Activated naive CD4-positive, alpha-beta T cell treated with anti-CD3 and anti-CD28 coated beads, Interleukin-2, amount 50 U/mL, for 72 hours (primary cell): ENCODE results near the gene FRMD1. TPM values are rescaled to one million over a fixed set of nuclear protein-coding genes. Genes with fewer than 3 reads are reported as not detected.
A peak's percentile ranks its signal among the peaks of the same experiment; 100 is the strongest.

Source experiments
- ATAC-seq, 2 donors: fragments of 150-1000 bp; cut with Tn5 transposase; 2 replicates each; pipeline ENCODE4 v1.10.0; 2021; ENCODE audit warnings: mild to moderate bottlenecking in 2 of 2, moderate library complexity in 2 of 2
- DNase-seq, 2 donors: peaks; one replicate each; pipeline ENCODE4 v3.0.0; 2021 to 2022; ENCODE audit warnings: low spot score in 2 of 2
- H3K27ac Mint-ChIP-seq, 2 donors: one replicate each; pipeline ENCODE4 v1.8.0; 2022; ENCODE audit warnings: mild to moderate bottlenecking in 2 of 2, mixed read lengths in 2 of 2
- H3K36me3 Mint-ChIP-seq, 2 donors: one replicate each; pipeline ENCODE4 v1.8.0; 2022; ENCODE audit warnings: mixed read lengths in 2 of 2
- H3K9me3 Mint-ChIP-seq, 2 donors: one replicate each; pipeline ENCODE4 v1.8.0; 2022; ENCODE audit warnings: mixed read lengths in 2 of 2
- total RNA-seq, 2 donors: library from RNA; stranded (reverse); gene quantifications; one replicate each; pipeline ENCODE4 v1.2.3, GENCODE V29; 2022

FRMD1 gene
- total RNA-seq, 2 donors from 2014 or later = not detected

- no peaks in the 10 kb centered on the region for H3K9me3 Mint-ChIP-seq
- no peak for DNase-seq
- no peak overlapping the region for H3K27ac Mint-ChIP-seq
- no peak for ATAC-seq
- no peaks in the 10 kb centered on the region for H3K36me3 Mint-ChIP-seq
Observed at GRCh38 chr6:168075216-168075615, 3.8 kb downstream of the FRMD1 start.

- Mint-ChIP-seq H3K27ac (no peak overlapping the region), H3K9me3 (no peaks in the 10 kb centered on the region), H3K36me3 (no peaks in the 10 kb centered on the region)
- no peak for DNase-seq
- ATAC-seq = no peak
Observed at GRCh38 chr6:168073937-168074730, 4.9 kb downstream of the FRMD1 start.

GRCh38 chr6:168072730-168073129 is 6.3 kb downstream of the FRMD1 start:
- no peaks in the 10 kb centered on the region for H3K36me3 Mint-ChIP-seq
- no peaks in the 10 kb centered on the region for H3K9me3 Mint-ChIP-seq
- H3K27ac Mint-ChIP-seq = no peak overlapping the region
- DNase-seq (no peak), ATAC-seq (no peak)

- no peak for ATAC-seq
- no peak for DNase-seq
- H3K36me3 Mint-ChIP-seq = no peaks in the 10 kb centered on the region
- H3K27ac Mint-ChIP-seq = no peak overlapping the region
- H3K9me3 Mint-ChIP-seq = no peaks in the 10 kb centered on the region
Observed at GRCh38 chr6:168072261-168072660, 6.8 kb downstream of the FRMD1 start.

GRCh38 chr6:168071620-168072019 is 7.4 kb downstream of the FRMD1 start:
- no peak for ATAC-seq
- no peaks in the 10 kb centered on the region for H3K9me3 Mint-ChIP-seq

GRCh38 chr6:168070804-168071203 is 8.2 kb downstream of the FRMD1 start:
- H3K36me3 Mint-ChIP-seq = no peaks in the 10 kb centered on the region
- DNase-seq = no peak
- no peak overlapping the region for H3K27ac Mint-ChIP-seq
- H3K9me3 Mint-ChIP-seq = no peaks in the 10 kb centered on the region
- no peak for ATAC-seq

More at GRCh38 chr6:168071620-168072019, 7.4 kb downstream of the FRMD1 start:
- no peak for DNase-seq
- Mint-ChIP-seq H3K27ac (no peak overlapping the region), H3K36me3 (no peaks in the 10 kb centered on the region)

GRCh38 chr6:168067081-168067759 is 11.8 kb downstream of the FRMD1 start:
- no peak for DNase-seq
- ATAC-seq = no peak
- Mint-ChIP-seq H3K27ac (no peak overlapping the region), H3K9me3 (no peaks in the 10 kb centered on the region), H3K36me3 (no peaks in the 10 kb centered on the region)

GRCh38 chr6:168064226-168064807 is 14.7 kb downstream of the FRMD1 start:
- Mint-ChIP-seq H3K9me3 (no peaks in the 10 kb centered on the region), H3K36me3 (no peaks in the 10 kb centered on the region), H3K27ac (no peak overlapping the region)
- ATAC-seq (no peak), DNase-seq (no peak)

GRCh38 chr6:168063431-168063830 is 15.6 kb downstream of the FRMD1 start:
- no peak for DNase-seq
- ATAC-seq = no peak
- H3K36me3 Mint-ChIP-seq = no peaks in the 10 kb centered on the region
- H3K9me3 Mint-ChIP-seq = no peaks in the 10 kb centered on the region
- no peak overlapping the region for H3K27ac Mint-ChIP-seq

- Mint-ChIP-seq H3K36me3 (no peaks in the 10 kb centered on the region), H3K27ac (no peak overlapping the region), H3K9me3 (no peaks in the 10 kb centered on the region)
- DNase-seq (no peak), ATAC-seq (no peak)
Observed at GRCh38 chr6:168062346-168063289, 16.4 kb downstream of the FRMD1 start.

- H3K27ac Mint-ChIP-seq = peak overlapping the region in 1 of 2 donors; percentile 69
- no peak for DNase-seq
- no peaks in the 10 kb centered on the region for H3K36me3 Mint-ChIP-seq
- H3K9me3 Mint-ChIP-seq = no peaks in the 10 kb centered on the region
- no peak for ATAC-seq
Observed at GRCh38 chr6:168061269-168062210, 17.5 kb downstream of the FRMD1 start.

- H3K27ac Mint-ChIP-seq = peak overlapping the region; percentile 68 to 69
Observed at GRCh38 chr6:168060521-168060931, 18.5 kb downstream of the FRMD1 start.

GRCh38 chr6:168058691-168059551 is 20.1 kb downstream of the FRMD1 start:
- ATAC-seq (no peak), DNase-seq (no peak)
- Mint-ChIP-seq H3K36me3 (no peaks in the 10 kb centered on the region), H3K27ac (no peak overlapping the region), H3K9me3 (no peaks in the 10 kb centered on the region)

More at GRCh38 chr6:168060521-168060931, 18.5 kb downstream of the FRMD1 start:
- no peak for ATAC-seq
- no peaks in the 10 kb centered on the region for H3K9me3 Mint-ChIP-seq
- no peaks in the 10 kb centered on the region for H3K36me3 Mint-ChIP-seq
- DNase-seq = no peak

GRCh38 chr6:168057836-168058235 is 21.2 kb downstream of the FRMD1 start:
- Mint-ChIP-seq H3K27ac (no peak overlapping the region), H3K36me3 (no peaks in the 10 kb centered on the region), H3K9me3 (no peaks in the 10 kb centered on the region)
- DNase-seq (no peak), ATAC-seq (no peak)
